SW480 (cell line): Measurements from ENCODE around the gene SYVN1.
A peak's percentile ranks its signal among the peaks of the same experiment; 100 is the strongest.
"Not testable (repeated sequence)": the region's sequence is repeated elsewhere in the genome, so short reads cannot be mapped to it uniquely, and the experiment has no call there.

Experiments used
- DNase-seq: peaks from one replicate; pipeline ENCODE4 v3.0.0-alpha.2; 2016; ENCODE audit warnings: low spot score

SYVN1 gene

DNA sequence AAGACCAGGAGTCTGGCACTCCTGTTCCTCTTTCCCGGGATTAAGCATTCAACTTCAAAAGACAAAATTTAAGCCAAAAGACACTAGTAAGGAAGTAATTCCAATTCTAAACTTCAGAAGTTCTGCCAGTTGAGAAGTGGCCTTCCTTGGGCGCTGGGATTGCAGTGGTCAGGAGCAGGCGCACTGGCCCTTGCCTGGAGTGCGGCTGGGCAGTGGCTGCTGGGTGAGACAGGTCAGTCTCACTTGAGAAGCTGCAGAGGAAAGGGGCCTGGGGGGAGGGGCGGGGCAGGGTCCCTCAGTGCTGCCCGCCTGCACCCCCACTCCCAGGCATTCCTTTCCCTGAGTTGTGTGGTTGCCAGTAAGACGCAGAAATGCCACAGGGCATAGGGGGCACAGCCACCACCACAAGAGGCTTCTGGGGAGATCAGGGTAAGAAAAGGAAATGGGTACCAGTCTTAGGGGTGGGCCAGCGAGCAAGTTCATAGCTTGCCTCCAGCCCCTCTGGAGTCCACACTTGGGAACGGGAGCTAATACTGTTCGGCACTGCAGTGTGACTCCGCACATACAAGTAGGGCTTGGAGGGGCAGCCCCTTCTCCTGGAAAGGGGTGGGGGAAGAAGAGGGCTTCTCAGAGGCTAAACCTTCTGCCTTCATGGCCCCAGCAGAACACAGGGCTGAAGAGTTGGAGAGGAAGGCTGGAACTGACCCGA, 6.7 kb downstream of the SYVN1 start:
- DNase-seq = no peak

DNA sequence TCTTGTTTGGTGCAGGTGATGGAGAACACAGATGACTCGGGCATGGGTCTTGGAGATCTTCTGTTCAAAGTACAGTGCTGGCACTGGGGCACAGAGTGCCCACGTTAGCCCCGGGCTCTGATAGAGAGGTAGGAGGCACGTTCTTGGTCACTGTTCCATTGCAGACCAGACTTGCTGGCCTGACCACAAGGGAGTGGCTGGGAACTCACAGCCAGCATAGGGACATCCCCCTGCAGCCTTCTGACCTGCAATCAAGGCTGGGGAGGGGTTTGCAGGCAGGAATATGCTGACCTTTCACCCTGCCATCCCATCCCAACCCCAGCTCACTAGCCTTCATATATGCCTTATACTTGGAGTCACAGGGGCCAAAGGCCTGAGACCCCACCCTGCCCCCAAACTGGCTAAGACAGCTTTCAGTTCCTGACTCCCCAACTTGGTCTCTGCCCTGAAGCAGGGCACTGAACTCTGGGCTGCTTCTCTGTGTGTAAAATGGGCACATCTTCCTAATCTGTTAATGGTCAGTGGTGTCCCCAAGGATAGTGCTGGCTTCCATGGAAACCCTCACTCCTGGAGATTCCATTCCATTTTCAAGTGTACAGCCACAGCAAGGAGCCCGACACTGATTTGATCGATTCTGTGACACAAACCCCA, 7.6 kb downstream of the SYVN1 start:
- no peak for DNase-seq

DNA sequence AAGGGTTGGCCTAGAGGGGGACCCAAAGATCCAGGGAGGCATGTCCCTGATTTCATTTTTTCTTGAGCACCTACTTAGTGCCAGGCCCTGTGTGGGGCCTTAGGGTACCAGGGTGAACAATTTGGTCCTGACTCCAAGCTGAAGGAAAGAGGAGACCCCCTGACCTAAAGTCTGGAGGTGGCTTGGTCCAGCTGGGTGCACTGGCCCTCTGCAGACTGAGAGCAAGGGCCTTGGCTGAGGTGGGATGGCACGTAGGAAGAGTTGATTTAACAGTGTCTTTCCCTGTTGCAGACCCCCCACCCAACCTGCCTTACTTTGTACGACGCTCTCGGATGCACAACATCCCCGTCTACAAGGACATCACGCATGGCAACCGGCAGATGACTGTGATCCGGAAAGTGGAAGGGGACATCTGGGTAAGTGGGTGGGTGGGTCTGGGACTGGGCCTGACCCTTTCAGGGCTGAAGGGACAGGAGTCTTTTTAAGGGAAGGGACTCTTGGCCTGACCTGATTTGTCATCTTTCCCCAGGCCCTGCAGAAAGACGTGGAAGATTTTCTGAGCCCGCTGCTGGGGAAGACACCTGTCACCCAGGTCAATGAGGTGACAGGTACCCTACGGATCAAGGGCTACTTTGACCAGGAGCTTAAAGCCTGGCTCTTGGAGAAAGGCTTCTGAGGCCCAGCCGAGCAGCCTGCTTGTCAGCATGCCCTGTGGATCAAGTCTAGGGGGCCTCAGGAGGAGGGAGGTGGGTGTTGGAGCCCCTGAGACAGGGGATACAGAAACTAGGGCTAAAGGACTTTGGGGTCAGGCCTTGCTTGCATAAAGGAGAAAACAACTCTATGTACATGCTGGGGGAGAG, 8.9 kb downstream of the SYVN1 start:
- no peak for DNase-seq

DNA sequence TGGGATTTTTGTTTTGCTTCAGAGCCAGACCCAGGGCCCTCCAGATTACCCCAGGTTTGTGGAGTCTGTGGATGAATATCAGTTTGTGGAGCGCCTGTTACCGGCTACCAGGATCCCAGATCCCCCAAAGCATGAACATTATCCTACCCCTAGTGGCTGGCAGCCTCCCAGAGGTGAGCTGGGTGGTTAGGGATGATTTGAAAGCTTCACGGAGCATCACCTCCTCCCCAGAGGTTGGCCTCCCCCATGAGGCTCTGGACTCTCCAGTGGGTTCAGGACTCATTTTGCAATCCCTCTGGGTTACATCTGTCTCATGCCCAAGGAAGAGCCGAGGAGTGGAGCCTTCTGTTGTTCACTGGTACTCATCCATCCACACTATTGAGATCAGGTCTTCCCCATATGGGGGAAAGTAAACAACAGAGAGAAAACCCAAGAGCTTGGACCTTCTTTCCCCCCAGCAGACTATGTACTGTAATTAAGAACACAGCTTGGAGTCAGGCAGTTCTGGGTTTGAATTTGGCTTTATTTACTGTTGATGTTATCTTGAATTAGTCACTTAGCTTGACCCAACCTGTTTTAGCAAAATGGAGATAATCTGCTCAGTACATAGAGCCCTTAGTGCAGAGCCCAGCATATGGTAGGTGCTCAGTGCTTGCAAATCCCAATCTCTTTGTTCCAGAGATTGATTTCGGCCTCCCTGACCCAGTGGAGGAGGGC, 9.7 kb downstream of the SYVN1 start:
- DNase-seq = no peak

DNA sequence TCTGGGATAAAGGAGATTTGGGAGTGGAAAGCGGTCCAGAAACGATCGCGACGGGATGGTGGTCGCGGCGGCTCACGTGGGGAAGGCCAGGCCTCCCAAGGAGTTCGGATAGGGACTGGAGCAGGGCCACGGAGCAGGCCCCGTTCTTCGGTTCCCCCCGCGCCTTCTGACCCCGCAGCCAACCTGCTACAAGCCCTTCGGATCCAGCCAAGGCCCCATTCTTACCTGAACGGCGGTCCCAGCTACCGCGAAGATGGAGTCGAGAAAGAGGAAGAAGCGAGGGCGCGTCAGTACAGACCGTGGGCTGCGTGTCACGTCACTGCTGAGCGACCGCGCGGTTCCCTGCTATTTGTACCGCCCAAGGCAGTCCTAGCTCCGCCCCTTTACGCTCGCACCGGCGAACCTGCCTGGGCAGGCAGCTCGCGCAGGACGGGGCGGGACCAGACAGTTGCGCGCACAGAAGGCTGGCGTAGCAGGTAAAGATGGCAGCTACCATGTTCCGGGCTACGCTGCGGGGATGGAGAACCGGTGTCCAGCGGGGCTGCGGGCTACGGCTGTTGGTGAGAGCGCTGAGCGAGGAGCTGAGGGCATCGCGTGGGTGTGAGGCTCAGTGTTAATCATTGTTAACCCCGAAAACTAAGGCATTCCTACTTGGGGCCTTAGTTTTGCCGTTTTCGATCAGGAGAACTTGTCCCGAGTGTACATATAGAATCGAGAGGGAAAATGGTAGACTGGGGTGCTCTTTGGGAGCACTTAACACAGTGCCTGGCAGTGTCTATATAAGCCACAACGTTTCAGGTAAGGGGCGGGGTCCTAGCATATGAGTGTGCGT, 12.2 kb downstream of the SYVN1 start, which contains the start of the genes FAU and MRPL49:
FAU (minus strand) TSS at position 270 of the 832 bp plus-strand sequence. CDS start 321 bp downstream, outside the sequence.
MRPL49 (plus strand) TSS at position 457 of the 832 bp plus-strand sequence; CDS start at position 483, 26 bp downstream.
- peak; percentile 98 for DNase-seq

DNA sequence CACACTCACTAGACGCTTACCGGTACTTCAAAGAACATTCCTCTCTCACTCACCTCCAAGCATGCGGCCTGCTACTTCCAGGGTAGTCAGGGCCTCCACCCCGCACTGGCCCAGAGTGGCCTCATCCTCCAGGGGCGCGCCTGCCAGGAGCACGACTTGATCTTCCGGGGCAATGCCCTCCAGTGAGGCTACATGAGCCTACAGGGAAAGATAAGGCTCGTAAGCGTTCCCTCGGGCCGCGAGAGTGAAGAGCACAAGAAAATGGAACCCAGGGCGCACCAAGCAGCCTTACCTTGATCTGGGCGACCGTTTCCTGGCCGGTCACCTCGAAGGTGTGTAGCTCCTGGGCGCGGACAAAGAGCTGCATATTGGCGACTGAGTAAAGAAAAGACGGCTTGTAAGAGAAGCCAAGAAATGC, 12.9 kb downstream of the SYVN1 start:
- peak; percentile 37 for DNase-seq

DNA sequence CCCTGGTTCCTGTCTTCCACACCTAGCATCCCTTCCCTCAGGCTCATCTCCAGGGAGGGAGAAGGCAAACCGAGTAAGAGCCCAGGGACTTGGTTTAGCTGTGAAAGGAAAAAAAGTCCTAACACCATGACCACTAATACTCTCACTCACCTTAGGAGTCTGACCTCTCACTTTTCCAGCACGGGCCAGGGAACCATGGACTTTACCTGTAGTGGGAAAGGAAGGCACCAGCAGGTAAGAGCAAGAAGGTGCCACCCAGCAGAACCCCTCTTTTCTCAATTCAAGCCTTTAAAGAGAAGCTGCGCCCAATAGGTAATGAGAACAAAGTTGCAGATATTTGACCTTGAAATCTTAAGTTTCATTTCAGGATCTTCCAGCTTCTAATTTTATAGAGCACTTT, 13.5 kb downstream of the SYVN1 start:
- DNase-seq = no peak

DNA sequence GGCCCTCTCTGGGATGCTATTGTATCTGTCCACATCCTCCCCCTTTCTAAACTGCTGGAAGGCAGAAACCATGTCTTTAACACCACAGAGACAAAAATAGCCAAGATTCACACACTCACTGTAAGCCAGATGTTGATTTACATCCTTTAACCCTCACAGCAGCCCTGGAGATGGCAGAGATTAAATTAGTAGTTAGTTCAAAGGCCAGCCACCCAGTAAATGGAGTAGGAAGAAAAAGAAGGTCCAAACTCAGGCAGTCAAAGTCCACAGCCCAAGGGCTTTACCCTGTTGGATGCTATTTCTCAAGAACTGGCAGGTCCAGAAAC, 14.7 kb downstream of the SYVN1 start:
- DNase-seq = no peak

DNA sequence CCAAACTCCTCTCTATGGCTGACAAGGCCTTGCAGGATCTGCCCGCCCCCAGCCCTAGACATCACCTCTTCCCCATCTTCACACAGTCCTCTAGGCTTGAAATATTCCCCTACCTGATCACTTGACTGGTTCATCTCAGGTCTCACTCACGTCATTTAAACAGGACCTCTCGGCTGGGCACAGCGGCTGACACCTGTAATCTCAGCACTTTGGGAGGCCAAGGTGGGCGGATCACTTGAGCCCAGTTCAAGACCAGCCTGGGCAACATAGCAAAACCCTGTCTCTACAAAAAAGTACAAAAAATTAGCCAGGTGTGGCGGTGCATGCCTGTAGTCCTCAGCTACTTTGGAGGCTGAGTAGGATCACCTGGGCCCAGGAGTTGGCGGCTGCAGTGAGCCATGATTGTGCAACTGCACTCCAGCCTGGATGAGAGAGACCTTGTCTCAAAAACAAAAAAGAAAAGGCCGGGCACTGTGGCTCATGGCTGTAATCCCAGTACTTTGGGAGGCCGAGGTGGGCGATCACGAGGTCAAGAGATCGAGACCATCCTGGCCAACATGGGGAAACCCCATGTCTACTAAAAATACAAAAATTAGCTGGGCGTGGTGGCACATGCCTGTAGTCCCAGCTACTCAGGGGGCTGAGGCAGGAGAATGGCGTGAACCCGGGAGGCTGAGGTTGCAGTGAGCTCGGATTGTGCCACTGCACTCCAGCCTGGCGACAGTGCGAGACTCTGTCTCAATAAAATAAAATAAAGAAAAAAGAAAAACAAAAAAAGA, 15.2 kb downstream of the SYVN1 start:
- not testable (repeated sequence) for DNase-seq

DNA sequence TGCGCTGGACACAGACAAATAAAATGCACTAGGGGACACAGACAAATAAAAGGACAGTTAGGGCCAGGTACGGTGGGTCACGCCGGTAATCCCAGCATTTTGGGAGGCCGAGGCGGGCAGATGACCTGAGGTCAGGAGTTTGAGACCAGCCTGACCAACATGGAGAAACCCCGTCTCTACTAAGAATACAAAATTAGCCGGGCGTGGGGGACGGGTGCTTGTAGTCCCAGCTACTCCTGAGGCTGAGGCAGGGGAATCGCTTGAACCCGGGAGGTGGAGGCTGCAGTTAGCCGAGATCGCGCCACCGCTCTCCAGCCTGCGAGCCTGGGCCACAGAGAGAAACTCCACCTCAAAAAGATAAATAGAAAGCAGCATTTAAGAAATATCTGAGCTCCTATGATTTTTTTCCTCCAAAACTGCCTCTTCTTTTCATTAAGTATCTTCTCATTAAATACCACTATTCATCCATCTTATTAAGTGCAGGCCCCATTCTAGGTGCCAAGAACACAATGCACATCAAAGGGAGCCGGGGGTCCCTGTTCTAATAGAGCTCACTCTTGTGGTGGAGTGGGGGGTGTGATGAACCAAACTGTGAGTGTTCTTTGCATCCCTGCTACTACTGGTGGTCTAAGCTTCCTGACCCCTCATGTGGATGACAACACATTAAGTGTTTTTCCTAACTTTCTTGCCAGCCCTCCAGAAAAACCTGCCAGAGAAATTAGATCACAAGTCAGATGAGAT, 16.1 kb downstream of the SYVN1 start:
- DNase-seq = no peak

DNA sequence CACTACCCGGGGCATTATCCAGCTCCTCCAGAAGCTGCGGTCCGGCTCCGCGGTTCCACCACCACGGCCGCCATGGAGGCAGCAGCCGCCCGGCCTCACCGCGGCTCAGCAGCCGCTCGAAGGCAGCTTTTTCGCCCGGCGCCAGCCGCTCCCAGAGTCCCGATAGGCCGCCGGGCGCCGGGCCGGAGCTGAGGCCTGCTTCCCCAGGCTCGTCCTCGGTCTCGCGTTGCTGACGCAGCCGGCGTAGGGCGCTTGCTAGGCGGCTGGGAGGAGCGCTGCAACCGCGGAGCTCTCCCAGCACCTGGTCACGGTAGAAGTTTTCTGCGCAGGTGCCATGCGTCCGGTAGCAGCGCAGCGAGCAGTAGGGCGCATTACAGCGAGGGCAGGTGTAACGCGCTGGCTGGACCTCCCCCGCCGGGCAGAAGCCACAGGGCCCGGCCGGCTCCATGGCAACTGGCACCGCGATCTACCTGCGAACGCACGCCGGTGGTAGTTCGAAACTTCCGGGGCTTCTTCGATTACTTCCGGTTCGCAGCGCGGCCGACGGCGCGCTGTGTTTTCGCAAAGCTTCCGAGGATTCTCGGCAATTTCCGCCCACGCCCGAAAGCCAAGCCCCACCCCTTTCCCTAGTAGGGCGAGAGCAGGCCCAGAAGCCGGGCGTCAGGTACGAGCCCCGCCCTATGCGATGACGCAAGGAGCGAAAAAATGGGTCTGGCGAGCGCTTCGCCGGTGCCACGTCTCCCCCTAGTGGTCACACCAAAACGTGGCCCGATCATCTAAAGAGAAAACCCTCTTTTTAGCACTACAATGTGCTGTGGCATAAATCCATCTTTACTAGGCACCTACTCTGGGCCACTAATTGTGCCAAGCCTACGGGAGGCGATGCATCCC, 16.9 kb downstream of the SYVN1 start, which contains the start of gene ZNHIT2:
ZNHIT2 (minus strand) TSS at position 496 of the 891 bp plus-strand sequence; CDS start at position 448, 48 bp downstream.
- DNase-seq = peak; percentile 98

DNA sequence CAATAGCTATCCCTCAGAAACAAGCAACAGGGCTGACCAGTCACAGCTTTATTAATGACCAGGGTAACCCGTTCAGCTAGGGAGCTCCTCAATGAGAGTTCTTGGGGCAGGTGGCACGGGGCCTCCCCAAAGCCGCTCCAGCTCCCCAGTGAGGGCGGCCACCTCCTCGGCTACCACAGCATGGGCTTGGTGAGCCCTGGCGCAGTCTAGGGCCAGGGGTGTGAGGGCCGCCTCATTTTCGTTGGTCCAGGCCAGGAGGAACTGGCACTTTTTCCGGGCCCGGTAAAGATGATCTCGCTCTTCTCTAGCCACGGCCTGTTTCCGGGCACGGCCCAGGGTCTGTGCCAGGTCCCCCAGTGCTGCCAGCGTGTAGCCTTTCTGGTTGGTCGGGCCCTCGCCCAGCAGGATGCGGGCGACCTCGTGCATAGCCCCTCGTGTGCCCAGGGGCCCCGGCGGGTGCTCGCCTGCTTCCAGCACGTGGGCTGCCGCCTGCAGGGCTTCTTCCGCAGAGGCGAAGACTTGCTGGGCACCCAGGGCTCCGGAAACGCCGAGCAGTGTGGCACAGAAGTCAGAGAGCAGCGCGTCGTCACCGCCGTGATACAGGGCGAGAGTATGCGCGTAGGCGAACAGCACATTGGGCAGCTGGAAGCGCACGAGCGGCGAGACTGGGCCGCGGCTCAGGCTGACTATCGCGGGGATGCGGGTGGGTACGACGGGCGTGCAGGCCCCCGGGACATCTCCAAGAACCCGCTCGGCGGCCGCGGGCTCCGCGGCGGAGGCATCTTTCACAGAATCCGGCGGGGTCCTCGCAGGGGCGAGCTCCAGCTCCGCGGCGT, 17.7 kb downstream of the SYVN1 start:
- DNase-seq = peak; percentile 73

DNA sequence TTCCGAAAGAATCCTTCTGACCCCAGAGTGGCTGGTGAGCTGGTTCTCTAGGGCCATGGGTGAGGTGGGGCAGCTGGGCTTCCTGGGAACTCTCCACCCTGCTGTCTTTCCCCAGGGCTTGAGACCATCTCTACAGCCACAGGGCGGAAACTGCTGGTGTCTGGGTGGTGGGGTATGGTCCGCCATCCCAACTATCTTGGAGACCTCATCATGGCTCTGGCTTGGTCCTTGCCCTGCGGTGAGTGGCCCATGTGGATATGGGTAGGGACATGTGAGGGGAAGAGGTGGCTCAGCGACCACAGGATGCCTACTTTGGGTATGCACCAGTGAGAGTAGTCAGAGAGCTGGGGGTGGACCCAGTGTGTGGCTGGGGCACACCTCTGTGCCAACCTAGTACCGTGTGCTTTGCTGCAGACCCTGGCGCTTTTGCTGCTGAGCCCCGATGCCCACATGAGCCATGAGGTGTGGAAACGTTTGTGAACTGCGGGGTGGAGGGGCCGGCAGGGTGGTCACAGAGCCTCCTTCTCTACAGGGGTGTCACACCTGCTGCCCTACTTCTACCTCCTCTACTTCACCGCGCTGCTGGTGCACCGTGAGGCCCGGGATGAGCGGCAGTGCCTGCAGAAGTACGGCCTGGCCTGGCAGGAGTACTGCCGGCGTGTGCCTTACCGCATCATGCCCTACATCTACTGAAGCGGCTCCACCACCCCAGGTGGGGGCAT, 18.8 kb downstream of the SYVN1 start:
- no peak for DNase-seq

DNA sequence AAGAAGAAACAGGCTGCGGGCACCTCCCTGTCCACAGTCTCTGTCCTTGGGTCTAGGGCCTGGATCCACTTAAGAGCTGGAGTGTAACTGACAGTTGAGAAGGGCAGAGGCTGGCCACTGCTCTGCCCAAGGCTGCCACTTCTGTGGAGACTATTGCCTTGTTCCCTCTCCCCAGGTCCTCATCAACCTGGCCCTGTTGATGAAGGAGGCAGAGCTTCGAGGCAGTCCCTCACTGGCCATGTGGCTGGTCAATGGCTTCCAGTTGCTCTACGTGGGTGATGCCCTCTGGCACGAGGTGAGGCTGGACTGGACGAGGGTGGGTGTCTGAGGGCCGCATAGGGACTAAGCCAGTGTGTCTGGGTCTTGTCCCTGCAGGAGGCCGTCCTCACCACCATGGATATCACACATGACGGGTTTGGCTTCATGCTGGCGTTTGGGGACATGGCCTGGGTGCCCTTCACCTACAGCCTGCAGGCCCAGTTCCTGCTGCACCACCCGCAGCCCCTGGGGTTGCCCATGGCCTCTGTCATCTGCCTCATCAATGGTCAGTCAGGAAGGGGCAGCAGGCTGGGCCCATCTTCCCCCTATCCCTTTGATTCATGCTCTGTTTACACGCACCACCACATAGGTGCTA, 19.7 kb downstream of the SYVN1 start:
- no peak for DNase-seq

DNA sequence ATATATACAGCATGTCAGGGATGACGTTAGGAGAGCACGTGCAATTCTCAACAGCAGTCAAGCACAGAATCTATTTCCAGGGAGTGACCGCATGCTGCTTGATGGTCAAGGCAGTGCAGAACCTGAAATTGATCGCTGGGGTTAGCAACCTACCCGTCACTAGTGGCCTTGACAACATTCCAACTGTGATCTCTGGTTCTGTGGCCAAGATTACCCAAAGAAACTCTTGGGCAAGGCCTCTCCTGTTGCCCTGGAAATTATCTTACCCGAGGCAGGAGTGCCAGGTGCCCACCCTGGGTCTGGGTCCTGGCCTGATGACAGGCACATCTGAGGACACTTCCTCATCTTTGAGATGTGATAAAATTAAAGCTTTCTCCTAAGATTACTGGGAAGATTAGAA, 20.5 kb downstream of the SYVN1 start:
- DNase-seq = no peak

DNA sequence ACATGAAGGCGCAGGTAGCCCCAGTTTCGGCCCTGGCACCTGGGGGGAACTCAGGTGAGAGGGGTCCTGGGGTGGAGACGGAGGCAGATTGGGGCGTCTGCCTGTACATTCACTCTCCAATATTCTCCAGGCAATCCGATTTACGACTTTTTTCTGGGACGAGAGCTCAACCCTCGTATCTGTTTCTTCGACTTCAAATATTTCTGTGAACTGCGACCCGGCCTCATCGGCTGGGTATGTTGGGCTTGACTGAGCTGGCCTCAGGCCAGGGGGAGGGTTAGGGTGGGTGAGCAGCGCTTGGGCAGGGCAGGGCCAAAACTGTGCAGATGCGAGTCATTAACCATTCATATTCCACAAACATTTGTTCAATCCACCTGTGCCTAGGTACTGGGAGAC, 21.0 kb downstream of the SYVN1 start:
- no peak for DNase-seq
